ENCODE measurements around the gene ARL8B. TPM values are rescaled to one million over a fixed set of nuclear protein-coding genes. Genes with fewer than 3 reads are reported as not detected.

ARL8B gene
- total and polyA plus RNA-seq, 2 of the 8 experiments (the other 6 are each of a cell fraction or from before 2014, with no cell fraction given) = 14.5 to 27.8 TPM

- H2BK15ac ChIP-seq (ENCODE audit: low read length) = no peak overlapping the region
- no peak overlapping the region for H3K18ac ChIP-seq (ENCODE audit: extremely low read depth, low read length)
- H3K4me3 ChIP-seq (ENCODE audit: extremely low read depth in 1 of 4, insufficient read depth in 2 of 4, low read depth in 3 of 4, low read length in 4 of 4) = no peak overlapping the region
- no peak overlapping the region for H2AFZ ChIP-seq (ENCODE audit: low read length)
- 61% methylated on average over 6 of the region's 6 CpGs; no CpG with 5 or more reads in 1 of the 2 experiments for WGBS, 2 experiments (ENCODE audit: extremely low coverage in 1 of 2, insufficient coverage in 1 of 2, insufficient read length in 1 of 2, insufficient replicate concordance in 2 of 2, low coverage in 1 of 2, low lambda C conversion rate in 2 of 2, missing lambda C conversion rate in 1 of 2)
- no peak overlapping the region for H4K5ac ChIP-seq (ENCODE audit: insufficient read length, low read depth, low read length)
- ChIA-PET POLR2A (ENCODE audit: partially characterized antibody) (no interaction called here), CTCF (ENCODE audit: partially characterized antibody) (no interaction called here)
- no peak overlapping the region for H3K14ac ChIP-seq (ENCODE audit: insufficient read length)
- no peak overlapping the region for H3K23ac ChIP-seq (ENCODE audit: insufficient read length)
- H3K79me2 ChIP-seq (ENCODE audit: control insufficient read depth in 1 of 2, insufficient read depth in 2 of 2, low read length in 2 of 2) = no peaks in the 10 kb centered on the region
- no peaks in the 10 kb centered on the region for H3K9me3 ChIP-seq (ENCODE audit: insufficient read depth in 2 of 2, low read depth in 1 of 2, low read length in 1 of 2)
- H3K27me3 ChIP-seq (replicated peaks in 1 of 4; ENCODE audit: control insufficient read depth in 3 of 4, extremely low read depth in 1 of 4, insufficient read depth in 3 of 4, low read length in 3 of 4) = no peaks in the 10 kb centered on the region
- no peak overlapping the region for H3K4me2 ChIP-seq (ENCODE audit: insufficient read depth in 1 of 2, low read depth in 2 of 2, low read length in 2 of 2)
- H4K8ac ChIP-seq (ENCODE audit: extremely low read depth, insufficient read depth, low read length) = no peak overlapping the region
- no peak overlapping the region for H3K4ac ChIP-seq (replicated peaks; ENCODE audit: insufficient read length, low read depth, low read length)
- no peak overlapping the region; the same call in 1 of the 2 replicates for H2AK5ac ChIP-seq (ENCODE audit: low read depth, low read length)
- no peaks in the 10 kb centered on the region for H4K20me1 ChIP-seq (replicated peaks in 1 of 2; ENCODE audit: control insufficient read depth in 1 of 2, insufficient read depth in 2 of 2, low read length in 2 of 2)
- FAIRE-seq (no peak), DNase-seq (ENCODE audit: low read depth in 1 of 2, low spot score in 2 of 2) (no peak)
- H2BK20ac ChIP-seq (ENCODE audit: low read length) = no peak overlapping the region
- H2BK12ac ChIP-seq (ENCODE audit: low read depth, low read length) = no peak overlapping the region
- H3K56ac ChIP-seq (replicated peaks; ENCODE audit: insufficient read length, low read depth, low read length) = no peak overlapping the region
- H3K9ac ChIP-seq (replicated peaks in 1 of 4; ENCODE audit: extremely low read depth in 1 of 4, low read depth in 3 of 4, low read length in 3 of 4) = no peak overlapping the region
- H3K27ac ChIP-seq (ENCODE audit: low read depth, low read length) = no peak overlapping the region
- no peaks in the 10 kb centered on the region for H3K23me2 ChIP-seq (ENCODE audit: low read depth, low read length)
- H2BK120ac ChIP-seq (replicated peaks; ENCODE audit: low read depth, low read length) = no peak overlapping the region
- H3K79me1 ChIP-seq (ENCODE audit: low read depth, low read length) = no peaks in the 10 kb centered on the region; the same call in 1 of the 2 replicates
- H4K91ac ChIP-seq (replicated peaks; ENCODE audit: insufficient read length, low read length) = no peak overlapping the region
- H3K36me3 ChIP-seq (ENCODE audit: control insufficient read depth in 2 of 4, insufficient read depth in 4 of 4, low read length in 3 of 4) = peaks cover 0 to 10% (median 0%) of the 10 kb centered on the region in 4 experiments; a peak in 1 of 8 replicates
- H2BK5ac ChIP-seq (ENCODE audit: low read depth, low read length) = no peak overlapping the region
- H3K4me1 ChIP-seq (replicated peaks in 1 of 4; ENCODE audit: control insufficient read depth in 3 of 4, insufficient read depth in 4 of 4, low read length in 3 of 4) = peaks cover 6 to 23% (median 15%) of the 10 kb centered on the region in 4 experiments; a peak in 5 of 7 replicates
- TF ChIP-seq NRF1 (IDR thresholded peaks at IDR 0.05; ENCODE audit: low read depth, low read length) = no peak
- no peak for TF ChIP-seq EGR1 (IDR thresholded peaks at IDR 0.05; ENCODE audit: borderline replicate concordance, low read depth, low read length)
- no peak for TF ChIP-seq ASH2L (IDR thresholded peaks at IDR 0.05; ENCODE audit: low read length)
Measured at GRCh38 chr3:5221701-5222100, 99.6 kb downstream of the ARL8B start.

Data from H1 (cell line).